IPS DF 4.7 (cell line): ENCODE measurements around the gene ZFP36L2.

Source experiments
- DNase-seq: peaks from one replicate; pipeline ENCODE4 v3.0.0-alpha.2; 2013; ENCODE audit warnings: low spot score; ENCODE audit errors: extremely low read depth

ZFP36L2 gene

DNA sequence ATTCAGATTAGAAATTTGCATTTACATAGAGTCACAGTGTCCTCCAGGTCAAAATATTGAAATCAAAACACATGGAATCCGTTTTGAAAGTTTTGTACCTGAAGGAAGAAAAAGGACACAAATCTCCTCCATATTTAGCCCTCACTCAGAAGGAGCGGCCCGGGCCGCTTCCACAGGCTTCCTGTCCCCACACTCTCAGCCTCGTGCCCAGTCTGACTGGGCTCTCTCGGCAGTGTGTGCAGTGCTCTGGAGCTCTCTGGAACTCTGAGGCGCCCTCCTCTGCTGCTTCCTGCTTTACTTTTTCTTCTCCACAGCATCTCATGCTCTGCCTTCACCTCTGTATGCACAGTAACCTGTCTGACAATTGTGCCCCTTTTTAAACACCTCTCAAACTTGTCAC lies 22.2 kb upstream of the ZFP36L2 start:
- DNase-seq = no peak

DNA sequence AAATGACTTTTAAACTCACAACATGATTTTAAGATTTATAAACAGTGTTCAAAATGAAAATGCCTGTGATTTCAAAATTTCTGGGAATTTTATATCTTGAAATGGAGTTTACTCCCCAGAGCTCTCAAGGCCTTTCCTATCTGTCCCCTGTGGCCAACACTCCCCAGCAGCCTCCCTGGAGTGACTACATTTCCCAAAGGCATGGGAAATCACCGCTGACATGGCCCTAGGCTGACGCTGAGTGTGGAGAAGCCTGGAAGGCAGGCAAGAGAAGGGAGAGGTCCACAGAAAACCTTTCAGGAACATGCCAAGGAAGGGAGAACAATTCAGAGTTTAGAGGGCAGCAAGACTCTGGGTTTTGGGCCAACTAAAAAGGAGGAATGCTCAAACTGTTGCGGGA lies 20.2 kb upstream of the ZFP36L2 start:
- no peak for DNase-seq

DNA sequence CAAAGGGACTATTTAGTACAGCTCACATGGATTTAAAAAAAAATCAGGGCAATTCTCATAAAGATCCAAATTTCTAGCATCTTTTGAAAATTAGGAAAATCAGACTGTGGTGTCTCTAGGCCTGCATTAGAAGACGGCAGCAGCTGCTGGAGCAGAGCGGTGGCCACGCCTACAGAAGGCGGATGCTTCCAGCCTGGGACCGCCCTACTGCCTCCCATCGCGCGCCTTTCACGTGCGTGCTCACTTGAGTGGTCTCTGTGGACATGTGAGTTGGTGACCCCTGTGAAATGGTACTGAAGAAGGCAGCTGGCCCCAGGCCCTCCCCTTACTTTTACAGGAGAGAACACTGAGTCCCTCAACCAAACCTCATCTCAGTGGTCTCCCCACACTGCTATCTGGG lies 15.2 kb upstream of the ZFP36L2 start:
- no peak for DNase-seq

DNA sequence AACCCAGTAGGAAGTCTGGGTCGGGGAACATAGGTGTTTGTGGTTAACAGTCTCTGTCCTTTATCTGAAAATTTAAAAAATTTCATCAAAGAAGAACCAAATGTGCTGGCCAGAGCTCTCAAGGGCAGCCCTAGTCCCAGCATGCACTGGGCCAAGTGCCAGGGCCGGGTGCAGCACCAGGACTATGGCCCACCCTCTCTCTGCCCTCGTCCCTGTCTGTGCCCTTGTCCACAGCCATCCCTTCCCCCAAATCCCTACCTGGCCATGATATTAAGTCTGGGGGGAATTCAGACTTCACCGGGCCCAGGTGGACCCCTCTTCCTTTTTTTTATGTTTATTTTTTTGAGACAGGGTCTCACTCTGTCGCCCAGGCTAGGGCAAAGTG lies 14.4 kb upstream of the ZFP36L2 start:
- no peak for DNase-seq

DNA sequence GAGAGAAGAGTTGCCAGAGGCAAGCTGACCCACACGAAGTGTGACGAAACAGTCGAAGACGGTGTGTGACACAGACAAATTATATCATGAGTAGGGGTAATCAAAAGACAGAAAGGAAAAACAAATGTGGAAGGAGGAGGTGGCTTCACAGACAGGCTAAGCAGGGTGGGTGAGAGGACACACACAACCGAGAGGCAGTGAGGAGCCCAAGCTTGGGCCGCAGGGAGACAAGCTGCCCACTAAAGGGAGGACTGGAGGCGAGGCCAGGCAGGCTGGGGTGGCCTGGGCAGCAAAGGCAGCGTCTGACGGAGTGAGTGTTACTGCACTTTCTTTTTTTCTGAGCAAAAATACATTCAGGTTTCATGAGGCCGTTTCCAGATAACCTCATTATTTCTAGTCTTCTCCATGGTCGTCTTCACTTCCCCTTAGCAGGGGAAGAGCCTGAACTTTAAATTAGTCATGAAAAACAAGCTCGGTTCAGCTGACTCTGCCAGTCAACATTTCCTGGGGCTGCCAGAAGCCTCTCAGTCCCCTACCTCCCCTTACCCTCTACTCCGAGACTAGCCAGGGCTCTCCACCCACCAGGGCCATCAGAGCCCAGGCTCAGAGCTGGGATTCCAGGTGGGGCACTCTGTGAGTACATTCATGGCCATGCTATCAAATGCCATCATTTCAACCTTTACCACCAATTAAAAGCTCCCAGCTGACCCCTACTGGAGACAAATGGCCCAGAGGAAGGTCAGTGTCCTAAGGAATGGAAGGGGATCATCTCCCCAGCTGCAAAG lies 13.8 kb upstream of the ZFP36L2 start:
- no peak for DNase-seq

DNA sequence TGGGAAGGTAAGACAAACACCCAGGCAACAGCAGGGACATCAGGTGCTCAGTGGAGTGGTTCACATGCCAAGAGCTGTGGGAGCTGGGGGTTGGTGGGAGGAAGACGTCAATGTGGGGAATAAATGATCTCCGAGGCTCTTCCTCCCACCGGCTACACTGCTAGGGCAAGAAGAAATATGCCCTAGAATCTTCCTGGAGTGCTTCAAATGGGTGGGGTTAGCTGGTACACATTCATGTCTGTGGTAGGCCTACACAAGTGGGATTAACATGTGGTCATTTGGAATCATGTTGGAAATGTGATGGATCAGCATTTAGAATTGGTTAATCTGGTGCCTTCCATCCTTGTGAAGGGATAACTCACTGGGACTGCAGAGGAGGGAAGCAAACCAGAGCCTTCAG lies 12.4 kb upstream of the ZFP36L2 start:
- DNase-seq = no peak

DNA sequence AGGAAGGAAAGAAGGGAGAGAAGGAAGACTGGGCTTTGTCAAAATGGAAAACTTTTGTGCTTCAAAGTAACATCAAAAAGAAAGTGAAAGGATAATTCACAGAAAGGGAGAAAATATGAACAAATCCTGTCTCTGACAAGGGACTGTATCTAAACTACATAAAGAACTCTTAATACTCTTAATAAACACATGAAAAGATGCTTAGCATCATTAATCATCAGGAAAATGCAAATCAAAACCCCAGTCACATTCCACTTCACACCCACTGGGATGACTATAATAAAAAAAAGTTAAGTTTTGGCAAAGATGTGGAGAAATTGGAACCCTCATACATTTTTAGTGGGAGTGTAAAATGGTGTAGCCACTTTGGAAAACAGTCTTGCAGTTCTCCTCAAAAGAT lies 11.8 kb upstream of the ZFP36L2 start:
- DNase-seq = no peak

DNA sequence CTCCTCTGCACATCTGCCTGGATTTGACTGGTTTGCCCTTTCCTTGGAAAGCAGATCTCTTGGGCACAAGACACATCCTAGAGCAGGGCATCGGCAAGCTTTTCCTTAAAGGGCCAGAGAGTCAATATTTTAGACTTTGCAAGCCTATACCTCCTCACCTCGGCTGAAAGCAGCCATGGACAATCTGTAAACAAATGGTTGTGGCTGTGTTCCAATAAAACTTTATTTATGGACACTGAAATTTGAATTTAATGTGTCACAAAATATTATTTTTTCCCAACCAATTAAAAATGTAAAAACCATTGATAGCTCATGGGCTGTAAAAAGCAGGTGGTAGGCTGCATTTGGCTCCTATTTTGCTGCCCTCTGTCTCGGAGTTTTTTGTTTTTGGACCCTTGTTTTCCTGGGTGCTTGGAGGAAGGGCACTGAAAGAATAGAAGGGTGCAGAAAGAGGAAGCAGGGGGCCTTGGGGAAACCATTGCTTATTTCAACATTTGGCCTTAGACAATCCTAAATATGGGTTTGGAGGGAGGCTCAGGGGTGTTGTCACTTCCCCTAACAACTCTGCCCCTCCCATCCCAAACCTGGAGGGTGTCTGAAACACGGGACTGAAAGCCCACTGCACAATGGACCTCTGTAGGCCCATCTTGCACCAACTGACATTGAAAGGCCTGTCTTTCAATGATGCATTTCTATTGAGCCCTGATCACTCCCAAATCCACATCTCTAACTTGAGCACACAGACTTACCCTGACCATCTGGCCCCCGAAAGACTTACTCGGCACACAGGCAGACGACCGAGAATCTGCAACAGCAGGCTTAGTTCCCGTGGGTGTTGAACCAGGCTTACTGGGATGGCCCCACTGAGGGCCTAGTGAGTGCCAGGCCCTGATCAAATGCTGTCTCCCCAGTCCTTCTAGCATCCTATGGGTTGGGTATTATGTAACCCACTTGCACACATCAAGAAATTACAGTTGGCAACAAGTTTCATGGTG lies 7.1 kb upstream of the ZFP36L2 start:
- no peak for DNase-seq

DNA sequence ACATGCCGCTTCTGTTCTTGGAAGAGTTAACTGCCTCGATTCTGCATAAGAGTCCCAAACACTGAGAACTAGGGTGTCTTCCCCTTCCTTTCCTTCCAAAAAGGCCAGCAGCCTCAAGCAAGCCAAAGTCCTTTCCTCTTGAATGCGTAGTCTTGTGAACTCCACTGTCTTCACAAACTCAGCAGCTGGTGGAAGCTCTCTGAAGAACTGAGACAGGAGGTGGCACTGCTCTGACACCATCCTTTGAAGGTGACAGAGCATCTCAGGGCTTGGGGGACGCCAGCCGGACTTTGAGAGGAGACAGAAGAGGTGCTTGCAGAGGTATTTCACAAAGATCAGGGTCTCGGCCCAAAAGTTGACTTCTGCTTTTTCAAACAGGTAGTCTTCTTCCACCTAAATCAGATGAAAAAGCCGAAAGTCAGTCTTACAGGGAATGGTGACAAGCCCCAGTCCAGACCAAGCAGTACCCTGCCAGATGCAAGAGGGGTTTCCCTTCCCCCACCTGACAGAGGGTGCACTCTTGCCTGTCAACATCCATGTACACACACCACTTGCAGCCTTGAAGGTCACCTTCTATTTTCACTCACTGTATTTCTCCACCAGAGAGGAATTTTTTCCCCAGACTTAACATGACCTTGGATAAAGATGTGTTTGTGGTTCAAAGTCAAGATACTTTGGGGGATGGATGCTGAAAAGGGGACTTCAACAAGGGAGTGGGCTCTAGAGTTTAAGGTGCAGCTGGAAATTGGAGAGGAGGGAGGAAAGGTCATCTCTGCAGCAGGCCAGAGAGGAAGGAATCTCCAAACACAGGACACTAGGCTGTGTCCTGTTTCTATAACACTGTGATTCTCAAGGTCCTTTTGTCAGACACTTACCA lies 4.8 kb upstream of the ZFP36L2 start:
- DNase-seq = no peak

DNA sequence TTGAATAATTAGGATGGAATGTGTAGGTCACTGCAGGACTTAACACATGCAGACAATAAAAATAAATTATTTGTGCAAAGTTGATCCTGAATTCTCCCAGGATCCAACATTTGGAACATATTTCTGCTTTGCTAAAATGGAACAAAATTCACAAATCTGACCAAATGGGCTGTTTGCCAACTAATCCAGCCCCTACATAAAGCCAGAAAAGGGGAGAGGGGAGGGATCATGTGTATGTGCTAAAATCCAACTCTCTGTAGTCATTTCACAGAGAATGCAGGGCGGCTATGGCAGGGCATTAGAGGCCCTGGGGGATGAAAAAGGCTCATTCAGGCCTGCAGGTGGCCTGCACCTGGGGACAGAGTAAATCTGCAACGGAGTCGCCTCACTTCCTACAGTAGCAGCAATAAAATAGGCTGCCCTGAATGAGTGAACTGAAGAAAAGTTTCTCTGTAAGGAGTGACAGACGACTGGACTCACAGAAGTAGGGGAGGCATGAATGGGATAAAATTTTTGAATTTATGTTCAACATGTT lies 4.0 kb upstream of the ZFP36L2 start:
- no peak for DNase-seq

DNA sequence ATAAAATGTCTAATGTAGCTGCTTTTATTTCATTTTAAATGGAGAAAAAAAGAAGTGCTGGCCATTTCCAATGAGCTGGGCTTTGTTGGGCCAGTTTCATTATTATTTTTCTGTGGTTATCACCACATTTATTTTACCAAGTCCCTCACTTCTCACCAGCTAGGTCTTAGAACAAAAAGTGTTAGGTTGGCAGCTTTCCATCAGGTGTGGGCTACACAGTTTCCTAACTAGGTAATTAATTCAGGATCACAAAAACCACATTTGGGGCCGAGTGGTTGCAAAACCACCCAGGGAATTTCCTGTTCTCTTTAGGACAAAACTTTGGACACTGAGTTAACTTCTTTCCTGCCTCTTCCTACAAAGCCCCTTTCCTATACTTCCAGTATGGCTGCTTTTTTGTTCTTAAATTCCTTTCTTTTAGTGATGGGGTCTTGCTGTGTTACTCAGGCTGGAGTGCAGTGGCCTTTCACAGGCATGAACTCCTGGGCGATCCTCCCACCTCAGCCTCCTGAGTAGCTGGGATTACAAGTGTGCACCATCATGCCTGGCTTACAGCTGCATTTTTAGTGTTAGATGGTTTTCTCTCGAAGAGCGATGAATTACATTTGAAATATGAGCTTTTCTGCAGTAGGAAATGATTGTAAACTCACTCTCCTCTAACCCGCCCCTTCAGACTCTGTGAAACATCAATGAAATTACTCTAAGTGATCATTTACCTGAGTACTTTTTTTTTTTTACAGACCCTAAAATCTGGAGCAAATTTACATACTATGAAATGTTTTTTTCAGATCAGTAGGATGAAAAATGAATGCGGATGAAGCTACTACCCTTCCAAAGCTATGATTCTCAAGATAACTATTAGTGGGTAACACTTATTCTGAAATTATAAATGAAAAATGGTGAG lies 2.6 kb upstream of the ZFP36L2 start:
- no peak for DNase-seq

DNA sequence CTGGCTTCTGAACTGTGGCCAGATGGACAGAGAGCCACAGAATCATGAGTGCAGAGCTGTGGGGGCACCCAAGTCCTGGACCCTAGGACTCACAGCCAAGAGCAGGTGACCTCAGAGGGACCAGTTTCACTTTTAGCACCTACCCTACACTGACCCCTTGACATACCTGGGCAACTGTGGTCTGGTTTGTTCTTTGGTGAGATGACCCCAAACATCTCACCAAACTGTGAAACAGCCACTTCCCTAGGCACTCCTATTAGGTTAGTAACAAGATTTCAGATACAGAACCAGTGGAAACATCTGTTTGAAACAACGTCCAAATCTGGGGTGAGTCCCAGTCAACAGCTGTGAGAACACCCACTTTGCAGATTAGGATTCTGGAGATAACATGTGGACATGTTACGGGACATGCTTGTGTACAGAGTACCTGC lies 1.9 kb upstream of the ZFP36L2 start:
- no peak for DNase-seq

DNA sequence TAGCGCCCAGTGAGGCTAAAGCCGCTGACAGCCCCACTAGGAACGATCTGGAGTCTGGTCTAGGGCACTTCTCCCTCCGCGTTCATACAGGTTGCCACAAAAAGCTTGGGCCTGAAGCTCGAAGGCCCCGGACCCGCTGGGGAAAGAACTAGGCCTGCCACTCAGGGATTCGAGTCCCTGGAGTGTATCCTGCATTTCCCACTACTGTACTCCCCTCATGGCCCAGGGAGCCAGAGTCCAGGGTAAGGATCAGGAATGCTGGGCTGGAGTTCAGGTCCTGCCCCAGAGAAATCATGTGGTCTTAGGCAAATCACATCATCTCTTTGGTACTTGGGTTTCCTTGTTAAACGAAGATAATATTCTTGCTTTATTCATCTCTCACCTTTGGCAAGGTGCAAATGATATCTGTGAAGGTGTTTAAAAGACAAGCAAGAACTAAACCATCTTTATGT lies 1.4 kb upstream of the ZFP36L2 start:
- DNase-seq = no peak

DNA sequence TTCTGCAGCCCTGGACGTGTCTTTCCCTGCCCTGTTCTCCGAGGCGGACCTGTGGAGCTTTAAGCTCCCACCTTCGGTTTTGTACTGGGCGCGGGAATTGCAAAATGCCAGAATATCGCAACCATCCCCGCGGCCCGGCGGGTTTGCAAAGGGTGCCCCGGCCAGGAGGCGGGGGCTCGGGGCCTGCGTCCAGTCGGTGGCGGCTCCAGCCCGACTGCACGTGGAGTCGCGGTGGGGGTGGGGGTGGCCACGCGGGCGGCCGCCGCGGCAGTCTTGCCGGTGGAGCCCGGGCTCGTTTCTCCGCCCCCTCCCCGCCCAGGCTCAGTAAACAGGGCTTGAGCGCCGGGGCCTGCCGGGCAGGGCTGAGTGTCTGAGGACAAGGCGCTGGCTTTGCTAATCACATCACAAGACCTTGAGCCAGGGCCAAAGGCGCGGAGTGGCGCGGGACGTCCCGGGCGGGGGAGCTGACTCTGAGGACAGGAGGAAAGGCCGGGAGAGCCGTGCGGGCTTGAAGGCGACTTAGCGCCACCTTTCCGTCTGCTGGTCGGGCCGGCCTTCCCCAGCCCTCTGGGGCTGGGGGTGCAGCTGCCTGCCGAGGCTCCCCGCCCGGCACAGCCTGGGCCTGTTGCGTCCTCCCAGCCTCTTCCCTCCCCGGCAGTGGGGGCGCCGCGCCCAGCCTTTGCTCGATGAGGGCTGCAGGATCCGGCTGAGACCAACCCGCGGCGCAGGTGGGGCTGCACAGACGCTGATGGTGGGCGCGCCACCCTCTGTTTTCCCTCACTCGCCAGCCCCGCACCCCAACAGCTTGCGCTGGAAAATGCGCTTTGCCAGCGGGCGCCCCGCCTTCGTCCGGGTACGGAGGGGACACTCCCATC lies 786 bp upstream of the ZFP36L2 start:
- no peak for DNase-seq

DNA sequence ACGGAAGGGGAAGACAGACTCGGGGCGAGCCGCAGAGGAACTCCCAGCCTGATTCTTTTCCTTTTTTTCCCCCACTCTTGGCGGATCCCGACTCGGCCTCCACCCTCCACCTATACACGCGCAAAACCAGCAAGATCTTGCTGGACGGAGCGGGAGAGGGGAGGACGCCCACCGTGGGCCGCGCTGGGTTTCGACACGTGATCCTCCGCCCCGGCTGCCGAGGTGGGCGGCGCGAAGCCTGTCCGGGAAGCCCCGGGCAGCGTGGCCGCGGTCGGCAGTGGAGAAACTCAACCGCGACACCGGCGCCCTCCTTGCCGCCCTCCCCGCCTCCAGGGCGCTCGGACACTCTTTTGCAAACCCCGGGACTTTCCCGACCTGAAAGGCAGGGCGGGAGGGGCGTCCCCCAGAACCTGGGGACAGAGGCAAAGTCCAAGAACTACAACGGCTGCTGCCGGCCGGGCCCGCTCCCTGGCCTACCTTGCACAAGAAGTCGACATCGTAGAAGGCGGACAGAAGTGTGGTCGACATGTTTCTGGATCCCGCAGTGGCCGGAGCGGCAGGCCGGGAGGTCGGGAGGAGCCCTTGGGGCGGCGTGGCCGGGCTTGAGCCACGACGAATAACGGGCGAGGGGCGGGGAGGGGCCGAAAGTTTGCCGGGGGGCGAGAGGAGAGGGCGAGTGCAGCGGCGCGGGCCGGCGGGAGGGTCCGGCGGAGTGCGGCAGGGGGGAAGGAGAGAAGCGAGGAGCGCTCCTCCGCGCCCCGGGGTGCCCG lies 433 bp downstream of the ZFP36L2 start:
- DNase-seq = no peak

DNA sequence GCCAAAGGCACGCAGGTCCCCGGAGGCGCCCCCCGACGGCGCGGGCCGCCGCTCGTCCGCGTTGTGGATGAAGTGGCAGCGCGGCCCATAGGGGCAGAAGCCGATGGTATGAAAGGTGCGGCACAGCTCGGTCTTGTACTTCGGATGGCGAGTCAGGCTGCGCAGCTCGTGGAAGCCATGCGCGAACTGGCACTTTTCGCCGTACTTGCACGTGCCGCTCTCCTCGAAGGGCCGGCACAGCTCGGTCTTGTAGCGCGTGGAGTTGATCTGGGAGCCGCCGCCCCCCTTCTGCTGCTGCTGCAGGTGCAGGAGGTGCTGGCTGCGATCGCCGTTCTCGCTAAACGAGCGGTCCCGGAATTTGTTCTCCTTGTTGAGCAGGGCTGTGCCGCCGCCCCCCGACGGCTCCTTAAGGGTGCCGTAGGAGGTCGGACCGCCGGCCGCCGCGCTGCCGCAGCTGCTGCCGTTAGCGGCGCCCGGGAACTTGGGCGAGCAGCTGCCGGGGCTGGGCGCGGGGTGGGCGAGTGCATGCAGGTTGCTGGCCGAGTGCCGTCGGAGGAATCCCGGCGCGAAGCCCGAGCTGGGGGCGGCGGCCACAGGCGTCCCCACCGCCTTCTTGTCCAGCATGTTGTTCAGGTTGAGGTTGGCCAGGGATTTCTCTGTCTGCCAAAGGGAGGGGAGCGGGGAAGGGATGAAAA lies 1.2 kb downstream of the ZFP36L2 start:
- DNase-seq = no peak

DNA sequence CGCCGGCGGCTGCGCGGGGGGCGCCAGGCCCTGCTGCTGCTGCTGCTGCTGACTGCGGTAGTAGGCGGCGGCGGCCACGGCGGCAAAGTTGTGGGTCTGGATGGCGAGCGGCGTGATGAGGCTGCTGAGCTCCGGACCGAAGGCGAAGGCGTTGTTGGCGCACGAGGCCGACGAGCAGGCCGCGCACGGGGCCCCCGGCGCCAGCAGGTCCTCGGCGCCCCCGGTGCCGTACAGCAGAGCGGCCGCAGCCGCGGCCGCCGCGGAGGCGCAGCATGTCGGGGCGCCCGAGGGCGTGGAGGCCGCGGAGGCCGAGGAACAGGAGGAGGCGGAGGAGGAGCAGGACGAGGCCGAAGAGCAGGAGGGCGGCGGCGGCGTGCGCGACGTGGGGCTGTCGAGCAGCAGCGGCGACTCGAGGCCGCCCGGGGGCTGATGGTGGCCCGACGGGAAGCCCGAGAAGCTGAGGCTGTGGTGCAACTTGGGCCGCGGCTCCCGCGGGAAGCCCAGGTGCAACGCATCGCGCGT lies 1.8 kb downstream of the ZFP36L2 start:
- DNase-seq = no peak
